CD4-positive, alpha-beta T cell treated with Interleukin-17A for 1 hour (primary cell): ENCODE measurements around the gene CAMK2D.

Source experiments
- DNase-seq: peaks from one replicate; pipeline ENCODE4 v3.0.0-alpha.2; 2020

The CAMK2D gene

DNA sequence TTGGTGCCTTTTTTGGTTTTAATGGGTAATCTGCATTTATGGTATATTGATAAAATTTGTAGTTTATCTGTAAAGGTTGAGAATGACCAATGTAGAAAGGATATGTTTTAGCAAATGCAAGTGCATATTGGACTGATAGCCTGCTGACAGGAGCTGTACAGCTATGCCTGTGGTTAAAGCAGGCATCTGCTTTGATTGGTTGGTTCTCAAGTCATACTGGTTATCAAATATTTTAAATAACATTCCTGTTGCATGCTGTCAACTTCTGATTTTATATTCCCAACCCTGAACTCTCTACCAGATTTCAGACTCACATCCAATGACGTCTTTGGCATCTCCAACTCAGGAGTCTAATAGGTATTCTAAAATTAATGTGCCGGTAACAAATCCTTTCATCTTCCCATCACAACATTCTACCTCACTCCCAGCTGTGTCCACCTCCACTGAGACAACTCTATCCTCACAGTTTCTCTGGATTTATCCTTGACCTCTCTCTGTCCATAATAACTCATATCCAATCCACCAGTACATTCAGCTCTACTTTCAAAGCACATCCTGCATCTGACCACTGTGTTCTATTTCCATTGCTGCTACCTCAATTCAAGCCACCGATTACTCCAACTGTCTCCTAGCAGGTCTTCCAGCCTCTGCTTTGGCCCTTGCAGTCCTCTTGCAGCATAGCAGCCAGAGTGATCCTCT is 125.7 kb downstream of the CAMK2D start:
- no peak for DNase-seq

DNA sequence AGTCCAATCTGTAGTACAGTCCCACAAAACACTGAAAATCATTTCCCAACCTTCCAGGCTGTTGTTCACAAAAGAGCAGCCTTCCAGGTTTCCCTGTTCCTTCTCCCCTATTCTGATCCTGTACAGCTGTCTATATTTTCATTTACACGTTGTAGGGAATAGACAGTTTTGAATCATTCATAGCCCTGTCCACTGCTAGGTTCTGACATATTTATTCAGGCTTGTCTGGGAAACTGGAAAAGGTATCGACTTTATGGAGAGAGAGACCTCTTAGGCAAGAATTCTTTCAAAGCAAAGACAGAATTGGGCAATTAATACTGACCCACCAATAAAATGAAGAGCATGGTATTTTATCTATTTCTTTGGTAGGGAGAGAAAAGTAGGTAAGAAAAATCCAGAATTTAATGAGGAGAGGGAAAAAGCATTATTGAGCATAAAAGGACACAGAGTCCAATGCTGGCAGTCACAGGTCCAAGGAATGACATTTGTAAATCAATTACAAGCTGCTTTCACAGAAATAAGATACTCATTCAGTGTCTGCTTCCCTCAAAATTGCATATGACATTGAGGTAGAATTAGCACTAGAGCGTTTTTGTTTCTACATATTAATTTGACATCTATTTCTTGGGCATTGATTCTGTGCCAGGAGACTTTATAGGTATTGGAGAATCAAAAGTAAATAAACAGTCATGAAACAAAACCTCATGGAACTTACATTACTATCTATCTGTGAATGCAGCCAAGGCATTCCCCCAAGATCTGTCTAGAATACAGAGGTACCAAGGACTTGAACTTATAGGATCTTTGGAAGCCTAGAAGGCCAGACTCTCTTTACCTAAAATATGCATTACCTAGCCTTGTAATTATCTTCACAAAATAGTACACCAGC is 127.2 kb downstream of the CAMK2D start:
- DNase-seq, result no peak

DNA sequence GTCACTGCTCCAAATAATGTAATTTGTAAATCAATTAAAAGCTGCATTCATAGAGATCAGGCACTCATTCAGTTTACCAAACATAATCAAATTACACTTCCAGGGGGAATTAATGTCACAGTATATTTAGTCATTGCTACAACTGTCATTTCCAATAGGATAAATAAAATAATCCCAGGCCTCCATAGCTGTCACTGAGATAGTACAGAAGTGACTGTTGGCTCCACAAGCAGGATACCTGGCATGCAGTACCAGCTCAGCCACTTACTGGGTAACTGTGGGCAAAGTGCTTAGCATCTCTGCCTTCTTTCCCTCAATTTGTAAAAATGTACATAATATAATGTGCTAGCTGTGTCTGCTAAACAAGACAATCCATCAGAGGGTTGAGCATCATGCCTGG is 128.1 kb downstream of the CAMK2D start:
- DNase-seq, result no peak

DNA sequence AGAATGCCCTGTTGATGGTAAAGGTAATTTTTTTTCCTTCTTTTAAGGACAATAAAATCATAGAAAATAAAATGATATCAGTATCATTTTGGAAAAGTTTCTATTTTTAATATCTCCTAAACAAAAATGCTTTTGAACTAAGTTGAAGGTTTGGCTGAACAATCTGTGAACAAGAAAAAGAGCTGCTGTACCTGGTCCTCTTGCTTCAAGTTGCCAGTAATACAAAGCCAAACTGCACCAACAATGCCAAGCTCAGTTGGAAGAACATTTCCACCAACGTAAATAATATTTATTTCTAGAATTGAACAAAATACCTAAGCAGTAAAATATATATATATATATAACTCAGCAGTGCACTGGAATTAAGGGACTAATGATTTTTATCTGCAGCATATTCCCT is 132.8 kb downstream of the CAMK2D start:
- no peak for DNase-seq

DNA sequence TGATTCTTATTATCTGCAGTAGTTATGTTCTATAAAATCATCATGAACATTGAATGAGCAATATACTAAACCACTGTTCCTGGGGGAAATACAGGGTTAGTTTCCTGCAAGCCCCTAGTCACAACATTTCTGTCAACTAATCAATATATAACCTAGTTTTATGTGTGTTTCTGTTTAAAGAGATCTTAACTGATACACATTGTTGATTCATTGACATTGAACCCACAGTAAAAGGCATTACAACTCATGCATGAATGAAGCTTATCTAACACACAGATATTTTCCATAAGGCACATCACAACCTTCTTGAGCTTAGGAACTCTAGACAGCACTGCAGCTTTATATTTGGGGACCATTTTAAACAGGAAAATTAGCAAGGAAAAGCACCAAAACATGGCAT is 134.2 kb downstream of the CAMK2D start:
- DNase-seq, result no peak

DNA sequence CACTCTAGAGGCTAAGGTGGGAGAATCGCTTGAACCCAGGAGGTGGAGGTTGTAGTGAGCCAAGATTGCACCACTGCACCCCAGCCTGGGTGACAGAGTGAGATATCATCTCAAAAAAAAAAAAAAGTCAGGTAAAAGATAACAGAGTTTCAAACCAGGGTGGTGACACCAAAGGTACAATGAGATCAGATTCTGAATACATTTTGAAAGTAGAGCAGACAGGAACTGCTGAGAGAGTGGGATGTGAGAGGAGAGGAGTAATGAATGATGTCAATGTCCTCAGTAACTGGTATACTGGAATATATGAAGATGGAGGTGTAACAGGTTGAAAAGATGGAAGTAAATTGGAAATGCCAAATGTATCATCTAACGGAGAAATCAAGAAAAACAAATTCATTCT is 135.6 kb downstream of the CAMK2D start:
- DNase-seq, result no peak

DNA sequence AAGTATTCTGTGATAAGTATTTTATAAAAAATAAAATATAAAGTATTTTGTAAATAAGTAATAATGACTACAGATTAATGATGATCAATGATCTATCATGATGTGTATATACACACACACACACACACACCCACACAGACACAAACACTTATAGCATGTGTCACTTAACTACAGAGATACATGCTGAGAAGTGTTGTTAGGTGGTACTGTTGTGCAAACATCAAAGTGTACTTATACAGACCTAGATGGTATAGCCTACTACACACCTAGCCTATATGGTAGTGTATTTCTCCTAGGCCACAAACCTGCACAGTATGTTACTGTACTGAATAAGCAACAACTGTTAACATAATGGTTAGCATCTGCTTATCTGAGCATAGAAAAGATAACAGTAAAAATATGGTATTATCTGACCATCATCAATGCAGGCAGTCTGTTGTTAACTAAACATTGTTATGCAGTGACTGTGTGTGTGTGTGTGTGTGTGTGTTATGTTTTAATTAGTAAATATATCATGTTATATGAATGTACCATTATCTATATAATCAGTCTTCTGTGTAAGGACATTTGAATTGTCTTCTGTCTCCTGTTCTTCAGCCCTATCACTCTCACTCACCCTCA is 138.2 kb downstream of the CAMK2D start:
- no peak for DNase-seq

DNA sequence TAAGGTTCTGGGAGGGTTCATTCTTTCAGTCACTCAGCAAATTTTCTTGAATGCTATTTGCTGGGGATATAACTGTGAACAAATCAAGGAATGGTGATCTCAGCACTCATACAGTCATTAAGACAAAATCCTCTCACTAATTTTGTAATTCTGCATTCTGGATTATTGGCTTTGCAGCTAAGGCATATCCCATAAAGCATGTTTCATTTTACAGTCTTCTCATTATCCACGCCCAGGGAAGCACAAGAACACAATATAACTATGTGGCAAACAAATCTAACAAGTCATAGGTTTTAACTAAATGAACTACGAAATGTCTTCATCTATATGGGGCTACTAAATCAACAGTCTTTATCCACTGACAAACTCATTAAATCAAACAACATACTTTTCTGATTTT is 139.9 kb downstream of the CAMK2D start:
- DNase-seq, result no peak

DNA sequence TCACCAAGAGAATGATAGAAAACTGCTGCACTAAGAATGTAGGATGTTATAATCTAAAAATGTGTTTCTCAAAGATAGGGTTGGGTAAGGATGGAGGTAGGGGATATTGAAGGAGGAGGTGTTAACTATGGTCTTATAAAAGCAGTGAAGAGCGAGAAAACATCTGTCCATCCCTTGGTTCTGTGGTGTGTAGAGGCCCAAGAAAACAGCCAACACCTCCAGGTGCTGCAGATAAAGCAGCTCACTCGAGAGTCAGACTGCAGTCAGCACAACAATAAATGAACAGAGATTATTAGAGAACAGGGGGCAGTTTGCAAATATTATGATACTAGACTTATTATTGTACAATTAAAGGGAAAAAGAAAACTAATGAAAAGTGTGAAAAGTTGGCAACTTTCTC is 141.5 kb downstream of the CAMK2D start:
- DNase-seq, result no peak

DNA sequence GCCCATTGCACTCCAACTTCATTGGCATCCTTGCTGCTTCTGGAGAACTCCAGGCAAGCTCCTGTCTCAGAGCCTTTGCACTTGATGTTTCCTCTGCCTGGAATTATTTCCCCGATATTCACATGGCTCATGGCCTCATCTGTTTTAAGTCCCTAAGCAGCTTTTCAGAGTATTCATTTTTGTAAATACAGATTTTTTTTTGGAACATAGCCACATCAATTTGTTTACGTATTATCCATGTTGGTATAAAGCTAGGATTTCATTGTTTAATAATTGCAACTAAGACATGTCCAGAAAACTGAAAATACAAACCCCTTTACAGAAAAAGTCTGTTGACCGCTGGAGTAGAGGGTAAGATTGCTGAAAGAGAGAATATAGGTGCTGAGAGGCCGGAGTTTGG is 142.0 kb downstream of the CAMK2D start:
- no peak for DNase-seq

DNA sequence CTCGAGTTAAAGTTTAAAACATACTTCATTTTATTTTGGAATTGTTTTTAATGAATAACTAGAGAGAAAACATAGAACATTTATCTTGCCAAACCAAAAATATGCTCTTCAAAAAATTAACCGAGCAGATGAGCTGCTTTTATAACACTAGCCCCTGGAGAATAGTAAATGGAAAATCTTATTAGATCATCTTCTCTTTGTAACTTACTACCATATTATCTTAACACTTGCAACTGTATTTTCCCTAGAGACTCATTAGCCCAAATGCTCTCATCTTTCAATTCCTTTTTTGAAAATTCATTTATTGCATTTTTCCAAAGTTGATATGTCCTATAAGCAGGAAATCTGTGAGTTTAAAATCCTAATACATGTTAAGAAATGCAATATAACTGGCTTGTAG is 143.3 kb downstream of the CAMK2D start:
- DNase-seq, result no peak

DNA sequence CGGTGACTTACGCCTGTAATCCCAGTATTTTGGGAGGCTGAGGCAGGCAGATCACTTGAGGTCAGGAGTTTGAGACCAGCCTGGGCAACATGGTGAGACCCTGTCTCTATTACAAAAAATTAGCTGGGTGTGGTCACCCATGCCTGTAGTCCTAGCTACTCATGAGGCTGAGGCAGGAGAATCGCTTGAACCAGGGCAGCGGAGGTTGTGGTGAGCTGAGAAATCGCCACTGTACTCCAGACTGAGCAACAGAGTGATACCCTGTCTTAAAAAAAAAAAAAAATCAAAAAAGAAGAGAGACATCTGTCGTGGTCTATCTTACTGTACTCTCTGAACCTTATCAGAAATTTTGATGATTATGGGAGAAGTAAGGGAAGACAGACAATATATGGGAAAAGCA is 144.3 kb downstream of the CAMK2D start:
- no peak for DNase-seq

DNA sequence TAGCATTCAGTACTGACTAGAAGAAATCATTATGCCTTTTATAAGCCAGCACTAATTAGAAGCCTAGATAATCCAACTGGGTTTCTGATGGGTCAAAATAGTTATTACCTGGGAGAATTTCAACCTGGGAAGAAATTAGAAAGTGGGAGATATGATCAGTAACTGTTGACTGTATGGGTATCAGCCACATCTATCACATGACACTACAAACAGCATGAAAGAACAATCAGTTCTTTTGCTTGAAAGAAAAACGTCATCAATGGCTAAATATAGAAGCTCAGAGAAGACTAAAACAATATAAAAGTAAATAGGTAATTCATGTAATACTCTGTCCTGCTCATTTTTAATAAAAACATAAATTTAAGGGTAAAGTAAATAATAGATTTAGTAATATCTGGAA is 145.1 kb downstream of the CAMK2D start:
- peak; percentile 19 for DNase-seq

DNA sequence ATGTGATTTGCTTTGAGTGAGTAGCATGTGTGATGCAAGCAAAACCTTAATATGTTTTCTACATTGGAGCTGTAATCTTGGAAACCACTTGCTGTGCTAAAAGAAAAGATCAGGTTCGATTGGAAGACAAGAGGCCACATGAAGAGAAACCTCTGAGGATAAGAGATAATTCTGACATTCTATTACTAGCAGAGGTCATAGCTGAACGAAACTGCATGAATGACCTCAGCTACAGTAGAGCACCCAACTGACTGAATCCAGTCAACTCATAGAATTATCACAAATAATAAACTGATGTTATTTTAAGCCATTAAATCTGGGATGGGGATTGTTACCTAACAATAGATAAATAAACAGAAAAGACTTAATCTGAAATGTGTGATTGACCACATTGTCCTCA is 147.1 kb downstream of the CAMK2D start:
- no peak for DNase-seq

DNA sequence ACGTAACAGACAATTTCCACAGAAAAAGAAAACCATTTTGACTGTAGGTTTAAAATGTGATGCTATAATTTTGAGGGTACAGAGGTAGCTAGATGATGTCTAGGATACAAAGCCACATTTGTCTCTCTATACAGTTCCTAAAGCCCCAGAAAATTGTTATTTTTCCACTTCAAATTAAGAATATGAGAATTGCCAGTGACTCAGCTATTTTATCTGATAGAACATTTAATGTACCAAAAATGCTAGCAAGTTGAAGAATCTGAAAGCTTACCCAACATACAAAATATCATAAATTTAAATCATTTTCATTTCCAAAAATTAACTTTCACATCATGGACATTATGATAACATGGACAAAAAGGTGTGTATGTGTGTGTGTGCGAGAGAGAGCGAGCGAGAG is 148.0 kb downstream of the CAMK2D start:
- DNase-seq, result no peak

DNA sequence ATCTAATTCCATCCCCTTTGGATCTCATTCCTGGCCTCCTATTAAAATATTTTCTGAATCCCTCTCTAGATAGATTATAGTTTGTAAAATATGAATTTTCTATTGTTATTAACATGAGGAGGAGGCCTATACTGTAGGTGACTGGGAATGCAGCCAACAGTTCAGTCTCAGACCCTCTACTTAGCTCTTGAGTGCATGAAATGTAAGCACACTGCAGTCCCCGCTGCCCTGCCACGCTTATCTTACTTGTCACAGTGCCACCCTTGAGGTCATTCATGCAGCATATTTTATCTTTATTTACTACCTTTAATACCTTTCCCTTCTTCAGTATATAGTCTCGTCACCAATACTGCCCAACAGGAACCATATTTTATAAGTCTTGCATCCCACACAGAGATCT is 151.0 kb downstream of the CAMK2D start:
- DNase-seq, result no peak

DNA sequence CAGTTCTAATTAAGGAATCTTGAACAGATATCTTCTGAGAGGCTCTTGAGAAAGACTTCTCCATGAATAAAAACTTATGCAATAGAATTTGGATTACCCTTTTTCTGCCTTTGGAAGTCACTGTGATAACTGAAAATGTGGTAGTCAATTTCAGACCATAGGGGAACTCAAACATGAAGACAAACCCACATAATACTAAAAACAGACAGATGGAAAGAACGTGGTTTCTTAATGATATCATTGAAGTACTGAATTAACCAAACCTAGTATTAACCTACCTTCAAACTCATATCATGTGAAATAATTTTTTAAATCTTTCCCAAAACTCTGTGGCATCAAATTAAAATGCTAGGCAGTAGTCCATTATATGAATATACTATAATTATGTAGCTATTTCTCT is 153.5 kb downstream of the CAMK2D start:
- DNase-seq, result no peak

DNA sequence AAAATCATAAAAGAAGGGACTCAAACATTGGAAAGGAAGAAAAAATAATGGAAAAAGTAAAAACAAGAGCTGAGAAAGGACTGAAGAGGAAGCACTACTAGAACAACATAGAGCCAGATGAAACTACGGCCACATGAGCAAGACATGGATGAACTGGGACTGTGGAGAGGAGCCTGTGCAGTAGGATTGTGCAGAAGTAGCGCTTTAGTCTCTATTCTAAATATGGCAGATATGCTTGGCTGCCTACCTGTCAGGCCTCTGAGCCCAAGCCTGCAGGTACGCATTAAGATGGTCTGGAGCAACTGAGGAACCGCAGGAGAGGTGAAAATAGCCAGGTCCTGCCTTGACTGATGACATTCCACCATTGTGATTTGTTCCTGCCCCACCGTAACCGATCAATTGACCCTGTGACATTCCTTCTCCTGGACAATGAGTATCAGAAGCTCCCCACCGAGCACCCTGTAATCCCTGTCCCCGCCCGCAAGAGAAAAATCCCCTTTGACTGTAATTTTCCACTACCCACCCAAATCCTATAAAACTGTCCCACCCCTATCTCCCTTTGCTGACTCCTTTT is 154.3 kb downstream of the CAMK2D start:
- no peak for DNase-seq

DNA sequence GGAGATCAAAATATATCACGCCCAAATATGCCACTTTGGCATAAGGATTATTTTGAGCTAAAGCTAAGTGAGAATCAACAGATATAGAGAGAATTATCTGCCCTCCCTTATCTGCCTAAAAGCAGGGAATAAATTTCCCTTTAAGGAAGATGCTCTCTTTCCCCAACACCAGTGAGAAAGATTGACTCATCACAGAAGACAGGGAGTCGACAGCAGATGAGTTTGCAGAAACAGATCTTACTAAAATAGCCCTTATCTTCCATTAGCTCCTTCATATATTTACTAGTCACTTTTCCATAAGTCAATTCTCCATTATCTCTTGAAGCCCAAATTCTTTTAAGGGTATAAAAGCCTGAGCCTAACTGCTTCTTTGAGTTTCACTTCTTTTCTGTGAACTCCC is 156.6 kb downstream of the CAMK2D start:
- DNase-seq, result no peak

DNA sequence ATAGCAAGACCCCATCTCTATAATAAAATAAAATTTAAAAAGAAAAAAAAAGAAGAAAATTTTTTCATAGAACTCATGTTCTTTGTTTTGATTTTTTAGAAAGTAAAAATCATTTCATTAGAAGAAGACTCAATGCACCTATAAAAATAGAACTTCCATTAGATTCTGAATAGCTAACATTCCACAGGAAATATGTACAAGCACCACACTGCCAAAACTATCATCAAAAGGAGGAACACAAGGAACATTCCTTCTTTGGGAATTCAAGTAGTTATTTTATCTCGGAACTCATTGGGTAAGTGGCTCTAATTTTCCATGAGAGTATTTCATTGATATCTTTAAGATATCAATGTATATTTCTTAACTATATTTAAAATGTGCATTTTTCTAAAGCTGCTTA is 157.6 kb downstream of the CAMK2D start:
- no peak for DNase-seq

DNA sequence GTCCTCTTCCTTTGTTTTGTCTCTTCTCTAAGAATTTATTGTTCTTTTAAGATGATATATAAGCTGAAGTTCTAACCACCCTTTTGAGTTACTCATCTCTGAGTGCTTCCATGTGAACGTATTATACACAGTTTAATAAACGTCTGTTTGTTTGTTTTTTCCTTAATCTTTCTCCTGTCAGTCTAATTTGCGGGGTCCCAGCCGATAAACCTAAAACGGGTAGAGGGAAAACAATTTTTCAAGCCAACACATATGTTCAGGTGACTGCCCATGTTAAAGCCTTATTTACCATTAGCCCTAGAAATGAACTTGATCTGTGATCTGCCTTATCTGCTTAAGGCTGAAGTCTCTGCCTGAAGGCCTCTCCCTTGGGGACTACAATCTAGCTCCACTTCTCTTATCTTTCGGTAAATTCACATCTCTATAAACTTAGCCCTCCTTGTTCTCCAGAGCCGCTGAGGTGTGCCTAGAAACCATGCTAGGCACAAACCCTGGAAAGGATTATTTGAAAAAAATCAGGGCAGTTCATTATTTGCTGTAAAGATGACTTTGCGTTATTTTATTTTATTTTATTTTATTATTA is 158.8 kb downstream of the CAMK2D start:
- DNase-seq, result no peak

DNA sequence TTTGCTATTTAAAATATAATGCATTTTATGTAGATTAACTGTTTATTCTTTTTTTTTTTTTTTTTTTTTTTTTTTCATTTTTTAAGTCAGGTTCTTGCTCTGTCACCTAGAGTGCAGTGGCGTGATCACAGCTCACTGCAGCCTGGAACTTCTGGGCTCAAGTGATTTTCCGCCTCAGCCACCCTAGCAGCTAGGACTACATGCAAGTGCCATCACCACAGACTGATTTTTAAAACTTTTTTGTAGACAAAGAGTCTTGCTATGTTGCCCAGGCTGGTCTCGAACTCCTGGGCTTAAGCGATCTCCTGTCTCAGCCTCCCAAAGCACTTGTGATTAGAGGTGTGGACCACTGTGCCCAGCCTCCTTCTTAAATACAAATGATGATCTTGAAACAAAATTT is 159.9 kb downstream of the CAMK2D start:
- no peak for DNase-seq

DNA sequence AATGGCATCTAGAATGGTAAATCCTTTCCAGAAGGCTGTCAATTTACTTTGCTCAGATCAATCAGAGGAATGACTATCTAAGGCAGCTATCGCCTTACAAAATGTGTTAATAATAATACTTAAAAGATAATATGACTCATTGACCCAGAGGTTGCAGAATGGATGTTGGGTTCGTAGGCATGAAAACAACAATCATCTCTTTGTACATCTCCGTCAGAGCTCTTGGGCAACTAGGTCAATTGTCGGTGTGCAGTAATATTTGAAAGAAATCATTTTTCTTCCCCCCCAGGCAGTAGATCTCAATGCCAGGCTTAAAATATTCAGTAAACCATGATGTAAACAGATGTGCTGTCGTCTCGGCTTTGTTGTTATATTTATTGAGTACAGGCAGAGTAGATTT is 165.1 kb downstream of the CAMK2D start:
- no peak for DNase-seq

DNA sequence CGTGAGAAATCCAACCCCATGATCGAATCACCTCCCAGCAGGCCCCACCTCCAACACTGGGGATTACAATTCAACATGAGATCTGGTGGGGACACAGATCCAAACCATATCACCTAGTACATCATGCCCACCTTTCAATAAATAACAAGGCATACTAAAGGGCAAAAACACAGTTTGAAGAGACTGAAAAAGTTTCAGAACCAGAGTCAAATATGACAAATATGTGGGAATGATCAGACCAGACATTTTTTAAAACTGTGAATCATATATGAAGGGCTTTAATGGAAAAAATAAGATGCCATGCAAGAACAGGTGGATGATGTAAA is 167.3 kb downstream of the CAMK2D start:
- no peak for DNase-seq
